ENCODE data around the gene DIRAS2. TPM values are rescaled to one million over a fixed set of nuclear protein-coding genes. Genes with fewer than 3 reads are reported as not detected.

The DIRAS2 gene
- total and polyA plus RNA-seq, 3 donors from 2014 or later, result 0.12 to 0.29 TPM; not detected in 1

- Histone ChIP-seq H3K4me1 (no peaks in the 10 kb centered on the region), H3K9me3 (no peaks in the 10 kb centered on the region), H3K27ac (no peak overlapping the region), H3K36me3 (ENCODE audit: low read depth, missing control alignments) (no peaks in the 10 kb centered on the region), H3K4me3 (no peak overlapping the region), H3K27me3 (no peaks in the 10 kb centered on the region)
- DNase-seq, result no peak
- WGBS, 2 donors, result 84 to 92% methylated on average over 7 of the region's 7 CpGs
- intact Hi-C loops (cut with DNase I; ENCODE audit: low total_unique reads), result no loop called here
- no peak for TF ChIP-seq CTCF (IDR thresholded peaks at IDR 0.05)
- no peak for TF ChIP-seq POLR2A (IDR thresholded peaks at IDR 0.05)
Observed at GRCh38 chr9:90637626-90638025, 5.0 kb downstream of the DIRAS2 start.

- H3K4me1 ChIP-seq, result no peaks in the 10 kb centered on the region
- H3K27ac ChIP-seq, result no peak overlapping the region
- H3K36me3 ChIP-seq (ENCODE audit: low read depth, missing control alignments), result no peaks in the 10 kb centered on the region
- intact Hi-C loops (cut with DNase I; ENCODE audit: low total_unique reads), result no loop called here
- 84 to 86% methylated on average over 8 of the region's 8 CpGs for WGBS, 2 donors
- H3K9me3 ChIP-seq, result no peaks in the 10 kb centered on the region
- TF ChIP-seq CTCF (IDR thresholded peaks at IDR 0.05) (no peak), POLR2A (IDR thresholded peaks at IDR 0.05) (no peak)
- H3K4me3 ChIP-seq, result no peak overlapping the region
- no peak for DNase-seq
- H3K27me3 ChIP-seq, result no peaks in the 10 kb centered on the region
Observed at GRCh38 chr9:90632647-90633207, 9.9 kb downstream of the DIRAS2 start.

- no peak for TF ChIP-seq POLR2A (IDR thresholded peaks at IDR 0.05)
- TF ChIP-seq CTCF (IDR thresholded peaks at IDR 0.05), result no peak
- no peaks in the 10 kb centered on the region for H3K27me3 ChIP-seq
- no peak overlapping the region for H3K27ac ChIP-seq
- no peaks in the 10 kb centered on the region for H3K36me3 ChIP-seq (ENCODE audit: low read depth, missing control alignments)
- intact Hi-C loops (cut with DNase I; ENCODE audit: low total_unique reads), result no loop called here
- H3K9me3 ChIP-seq, result no peaks in the 10 kb centered on the region
- no peak overlapping the region for H3K4me3 ChIP-seq
- no peak for DNase-seq
- 81 to 100% methylated on average over 1 of the region's 1 CpG for WGBS, 2 donors
- H3K4me1 ChIP-seq, result no peaks in the 10 kb centered on the region
Observed at GRCh38 chr9:90631964-90632363, 10.7 kb downstream of the DIRAS2 start.

- intact Hi-C loops (cut with DNase I; ENCODE audit: low total_unique reads), result no loop called here
- TF ChIP-seq POLR2A (IDR thresholded peaks at IDR 0.05) (no peak), CTCF (IDR thresholded peaks at IDR 0.05) (no peak)
- no peaks in the 10 kb centered on the region for H3K36me3 ChIP-seq (ENCODE audit: low read depth, missing control alignments)
- no peaks in the 10 kb centered on the region for H3K27me3 ChIP-seq
- 74 to 77% methylated on average over 3 of the region's 3 CpGs for WGBS, 2 donors
- H3K4me3 ChIP-seq, result no peak overlapping the region
- no peak overlapping the region for H3K27ac ChIP-seq
- no peaks in the 10 kb centered on the region for H3K4me1 ChIP-seq
- DNase-seq, result no peak
- H3K9me3 ChIP-seq, result no peaks in the 10 kb centered on the region
Observed at GRCh38 chr9:90629991-90630390, 12.6 kb downstream of the DIRAS2 start.

GRCh38 chr9:90629354-90629753 lies 13.3 kb downstream of the DIRAS2 start:
- no peak overlapping the region for H3K27ac ChIP-seq
- DNase-seq, result no peak
- H3K9me3 ChIP-seq, result no peaks in the 10 kb centered on the region
- no peaks in the 10 kb centered on the region for H3K27me3 ChIP-seq
- no peaks in the 10 kb centered on the region for H3K4me1 ChIP-seq
- TF ChIP-seq POLR2A (IDR thresholded peaks at IDR 0.05), result no peak
- TF ChIP-seq CTCF (IDR thresholded peaks at IDR 0.05), result no peak
- H3K4me3 ChIP-seq, result no peak overlapping the region
- WGBS, 2 donors, result 69 to 82% methylated on average over 6 of the region's 6 CpGs
- intact Hi-C loops (cut with DNase I; ENCODE audit: low total_unique reads), result no loop called here
- no peaks in the 10 kb centered on the region for H3K36me3 ChIP-seq (ENCODE audit: low read depth, missing control alignments)
